Fibroblast of gingiva (primary cell): Measurements from ENCODE around the gene MYLK4.
A peak's percentile ranks its signal among the peaks of the same experiment; 100 is the strongest.

Experiments used
- DNase-seq: peaks from one replicate; pipeline ENCODE4 v3.0.0-alpha.2; 2011; ENCODE audit warnings: low read depth

The MYLK4 gene

DNA sequence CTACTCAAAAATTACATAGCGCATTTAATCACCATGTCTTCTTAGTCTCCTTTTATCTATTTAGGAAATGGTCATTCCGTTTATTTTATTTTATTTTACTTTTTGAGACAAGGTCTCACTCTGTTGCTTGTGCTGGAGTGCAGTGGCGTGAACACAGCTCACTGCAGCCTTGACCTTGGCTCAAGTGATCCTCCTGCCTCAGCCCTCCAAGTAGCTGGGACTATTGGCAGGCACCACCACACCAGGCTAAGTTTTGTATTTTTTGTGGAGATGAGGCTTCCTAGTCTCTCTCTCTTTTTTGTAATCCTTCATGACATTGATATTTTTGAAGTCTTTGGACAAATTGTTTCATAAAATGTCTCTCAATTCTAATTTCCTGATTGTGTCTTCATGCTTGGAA lies 4.7 kb upstream of the MYLK4 start:
- DNase-seq: no peak

DNA sequence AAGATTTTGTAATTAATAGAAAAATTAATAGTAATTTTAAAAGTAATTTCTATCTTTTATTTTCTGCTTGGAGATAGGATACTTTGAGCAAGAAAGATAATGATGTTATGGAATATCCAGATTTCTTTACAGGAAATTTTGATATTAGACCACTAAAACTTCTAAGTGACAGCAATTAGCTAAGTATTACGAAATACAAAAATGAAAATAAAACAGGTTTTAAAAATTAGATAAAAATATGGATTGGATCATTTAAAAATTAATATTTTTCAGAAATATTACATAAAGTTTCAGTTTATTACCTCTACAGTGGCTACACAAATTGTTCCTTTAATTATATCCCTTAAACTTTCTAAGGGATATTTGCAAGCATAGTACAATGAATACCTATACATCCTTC lies 4.2 kb upstream of the MYLK4 start:
- DNase-seq: no peak

GRCh38 chr6:2754393-2754792 lies 3.7 kb upstream of the MYLK4 start:
- DNase-seq: no peak

DNA sequence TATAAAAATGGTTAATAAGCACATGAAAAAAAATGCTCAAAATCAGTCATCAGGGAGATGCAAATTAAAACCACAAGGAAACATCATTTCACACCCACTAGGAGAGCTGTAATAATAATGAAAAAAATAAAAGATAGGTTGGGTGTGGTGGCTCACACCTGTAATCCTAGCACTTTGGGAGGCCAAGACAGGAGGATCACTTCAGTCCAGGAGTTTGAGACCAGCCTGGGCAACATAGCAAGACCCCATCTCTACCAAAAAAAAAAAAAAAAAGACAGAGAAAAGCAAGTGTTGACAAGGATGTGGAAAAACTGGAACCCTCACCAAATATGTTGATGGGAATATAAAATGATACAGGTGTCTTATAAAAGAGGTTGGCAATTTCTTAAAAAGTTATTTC lies 3.0 kb upstream of the MYLK4 start:
- no peak for DNase-seq

GRCh38 chr6:2753110-2753489 lies 2.4 kb upstream of the MYLK4 start:
- DNase-seq: no peak

DNA sequence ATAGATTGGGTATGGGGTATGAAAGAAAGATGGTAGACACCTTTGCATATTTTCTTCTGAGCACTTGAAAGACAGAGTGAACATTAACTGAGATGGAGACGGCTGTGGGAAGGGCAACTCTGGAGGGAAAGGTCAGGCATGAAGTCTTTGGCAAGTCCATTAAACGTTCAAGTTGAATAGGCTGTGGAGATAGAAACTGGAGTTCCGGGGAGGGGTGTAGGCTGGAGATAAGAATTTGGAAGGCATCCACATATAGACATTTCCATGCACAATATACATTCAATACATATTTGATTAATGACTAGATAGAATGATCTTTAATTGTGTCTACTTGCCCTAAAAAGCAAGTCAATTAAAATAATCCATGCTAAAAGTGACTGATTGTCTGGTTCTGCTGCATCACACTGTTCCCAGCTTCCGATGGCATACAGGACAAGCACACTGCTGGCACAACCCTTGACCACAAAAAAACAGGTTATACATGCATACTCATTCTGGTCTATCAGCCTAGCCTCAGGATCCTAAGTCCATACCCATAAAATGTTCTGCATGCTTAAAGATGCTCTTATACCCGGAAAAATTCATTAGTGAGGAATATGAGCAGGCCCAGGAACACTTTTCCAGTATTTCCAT lies 1.9 kb upstream of the MYLK4 start:
- DNase-seq: no peak

GRCh38 chr6:2751871-2752270 lies 1.1 kb upstream of the MYLK4 start:
- DNase-seq: no peak

DNA sequence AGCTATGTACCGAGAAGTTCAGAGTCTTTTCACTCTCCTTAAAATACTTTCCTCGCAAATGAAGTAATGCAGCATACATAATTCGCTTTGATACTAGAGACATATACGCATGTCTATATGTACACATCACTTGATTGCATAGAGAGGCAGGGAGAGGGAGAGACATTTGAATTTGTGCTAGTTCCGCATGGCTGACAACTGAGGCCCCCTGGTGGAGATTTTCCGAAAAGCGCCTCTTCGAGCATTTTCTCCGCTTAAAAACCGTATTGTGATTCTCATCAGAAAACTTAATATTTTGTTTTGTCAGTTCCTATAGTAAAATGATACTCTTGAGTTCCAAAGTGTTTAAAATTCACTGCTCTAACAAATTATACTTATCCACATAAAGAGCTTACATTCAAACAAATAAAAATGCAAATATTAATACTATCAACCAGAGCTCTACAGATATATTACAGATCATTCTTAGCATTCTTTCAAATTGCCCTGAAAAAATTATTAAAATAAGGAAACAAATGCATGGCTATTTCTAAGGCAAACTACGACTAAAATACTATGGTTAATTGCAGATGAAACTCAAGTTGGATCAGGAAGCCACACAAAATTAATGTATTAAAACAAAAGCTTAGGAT lies 637 bp downstream of the MYLK4 start:
- DNase-seq: peak; percentile 46

GRCh38 chr6:2748183-2748582 lies 2.5 kb downstream of the MYLK4 start:
- DNase-seq: no peak

GRCh38 chr6:2746557-2747061 lies 4.1 kb downstream of the MYLK4 start:
- DNase-seq: no peak

DNA sequence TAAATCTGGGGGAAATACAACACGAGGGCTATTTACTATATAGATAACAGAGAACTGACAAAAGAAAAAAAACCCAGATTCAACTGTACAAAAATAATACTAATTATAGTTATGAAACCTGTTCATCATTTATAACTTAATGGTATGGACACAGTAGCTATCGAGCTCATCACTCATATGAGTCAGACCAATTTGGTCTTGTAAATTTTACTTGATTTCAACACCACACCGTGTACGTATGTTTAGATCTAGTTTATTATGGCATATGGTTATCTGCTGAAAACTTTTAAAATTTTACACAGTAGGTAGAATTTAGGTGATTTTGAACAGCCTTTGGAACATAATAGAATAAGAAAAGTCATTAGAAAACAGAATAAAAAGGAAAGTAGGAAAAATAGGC lies 5.5 kb downstream of the MYLK4 start:
- DNase-seq: no peak

DNA sequence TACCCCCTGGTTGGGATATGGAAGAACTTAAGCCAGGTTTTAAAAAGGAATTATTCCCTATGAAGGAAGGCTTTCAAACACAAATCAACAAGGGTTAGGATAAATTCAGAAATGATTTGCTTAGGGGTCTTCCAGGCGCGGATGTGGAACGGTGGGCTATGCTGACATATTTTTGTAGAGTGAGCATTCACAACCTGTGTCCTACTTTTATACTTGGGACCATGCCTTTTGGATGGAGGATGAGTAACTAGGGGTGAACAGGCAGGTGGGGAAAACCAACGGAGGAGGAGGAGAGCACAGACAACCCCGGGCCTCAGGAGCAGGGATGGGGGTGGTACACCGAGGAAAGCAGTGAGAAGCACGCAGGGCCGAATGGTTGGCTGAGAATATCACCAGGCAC lies 5.9 kb downstream of the MYLK4 start:
- no peak for DNase-seq

- no peak for DNase-seq
These were observed 6.4 kb downstream of the MYLK4 start for GRCh38 chr6:2744209-2744771.

GRCh38 chr6:2743280-2744208 lies 7.2 kb downstream of the MYLK4 start:
- DNase-seq: no peak

GRCh38 chr6:2741756-2742155 lies 9.0 kb downstream of the MYLK4 start:
- DNase-seq: no peak

- DNase-seq: no peak
These were observed 10.1 kb downstream of the MYLK4 start for GRCh38 chr6:2740581-2740980.

GRCh38 chr6:2739335-2739734 lies 11.4 kb downstream of the MYLK4 start:
- DNase-seq: peak; percentile 47

DNA sequence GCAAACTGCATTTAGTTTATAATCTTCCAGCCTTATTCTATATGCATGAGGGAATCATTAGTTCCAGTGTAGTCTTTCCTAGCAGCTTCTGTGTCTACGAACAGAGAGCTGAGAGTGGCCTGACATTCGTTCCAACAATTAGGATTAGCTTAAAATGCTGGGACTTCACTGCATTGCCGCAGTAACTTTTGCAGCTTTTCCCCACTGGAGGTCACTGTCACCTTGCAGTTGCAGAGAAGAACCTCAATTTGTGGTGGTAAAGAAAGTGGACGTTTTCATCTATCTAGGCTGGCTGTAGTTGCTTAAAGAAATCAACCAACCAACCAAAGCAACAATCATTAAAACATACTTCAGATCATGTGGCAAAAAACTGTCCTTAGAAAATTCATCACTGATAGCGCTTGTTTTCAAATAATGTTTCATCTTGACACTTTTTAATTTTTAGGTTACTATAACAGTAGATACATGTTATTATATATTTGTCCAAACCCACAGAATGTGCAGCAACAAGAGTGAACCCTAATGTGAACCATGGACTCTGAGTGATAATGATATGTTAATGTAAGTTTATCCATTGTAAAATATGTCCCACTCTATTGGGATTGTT lies 12.2 kb downstream of the MYLK4 start:
- DNase-seq: peak; percentile 53

GRCh38 chr6:2737885-2738284 lies 12.8 kb downstream of the MYLK4 start:
- no peak for DNase-seq

GRCh38 chr6:2734488-2735166 lies 16.1 kb downstream of the MYLK4 start:
- no peak for DNase-seq

DNA sequence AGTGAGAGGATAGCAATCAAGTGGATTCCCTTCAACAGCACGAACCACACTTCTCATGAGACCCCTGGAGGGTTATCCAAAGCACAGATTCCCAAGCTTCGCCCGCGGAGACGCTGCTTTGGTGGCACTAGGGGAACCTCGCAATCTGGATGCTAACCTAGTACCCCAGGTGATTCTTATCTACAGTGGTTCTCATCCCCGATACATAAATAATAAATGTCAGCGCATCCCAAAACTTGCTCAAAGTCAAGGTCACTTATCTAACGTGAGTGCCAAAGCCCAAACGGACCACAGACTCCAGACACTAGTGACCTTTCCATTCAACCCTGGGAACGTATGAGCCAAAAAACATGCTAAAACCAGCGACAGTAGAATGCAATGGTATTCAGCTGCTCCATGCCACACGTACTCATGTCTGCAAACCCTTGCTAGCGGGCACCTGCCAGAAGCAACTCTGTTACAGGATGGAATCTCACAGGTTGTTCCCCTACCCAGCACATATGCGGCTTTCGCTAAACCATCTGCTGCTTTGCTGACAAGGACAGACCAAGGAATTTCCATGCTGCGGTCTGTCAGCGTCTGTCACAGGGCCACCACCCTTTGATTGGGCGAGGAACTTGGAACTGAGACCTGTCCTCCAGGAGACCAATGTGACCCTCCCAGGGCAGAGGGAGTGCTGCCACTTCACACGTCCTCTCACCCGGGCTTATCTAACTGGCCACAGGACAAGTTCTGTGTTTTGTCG lies 16.8 kb downstream of the MYLK4 start:
- no peak for DNase-seq
